Transverse colon (tissue), 4 donors: ENCODE measurements around the gene HS3ST4. TPM values are rescaled to one million over a fixed set of nuclear protein-coding genes. Genes with fewer than 3 reads are reported as not detected.

Experiments used
- DNase-seq: peaks from one replicate; pipeline ENCODE4 v3.0.0-alpha.2; 2019
- H3K27ac ChIP-seq, 4 donors: fragments of 200-600 bp; sonication (generic); 2 replicates each; pipeline ENCODE4 v1.5.1; 2016 to 2018; ENCODE audit warnings: inconsistent platforms in 4 of 4
- H3K27me3 ChIP-seq: fragments of 200-600 bp; sonication (generic); 2 replicates; pipeline ENCODE4 v1.5.1; 2017; ENCODE audit warnings: inconsistent platforms
- H3K36me3 ChIP-seq, 4 donors: fragments of 200-600 bp; sonication (generic); 2 replicates each; pipeline ENCODE4 v1.5.1; 2017 to 2019; ENCODE audit warnings: inconsistent platforms in 4 of 4
- H3K4me1 ChIP-seq, 4 donors: fragments of 200-600 bp; sonication (generic); 2 replicates each; pipeline ENCODE4 v1.5.1; 2017 to 2020; ENCODE audit warnings: inconsistent platforms in 4 of 4
- H3K4me3 ChIP-seq, 4 donors: fragments of 200-600 bp; sonication (generic); 1 replicate in 1 of 4; 2 replicates in 3 of 4; pipeline versions ENCODE4 v1.5.1 to v1.6.1; 2017 to 2019; ENCODE audit warnings: inconsistent platforms in 4 of 4
- H3K9me3 ChIP-seq, 2 donors: fragments of 200-600 bp; sonication (generic); 2 replicates each; pipeline ENCODE4 v1.5.1; 2017 to 2019; ENCODE audit warnings: inconsistent platforms in 2 of 2
- EP300 ChIP-seq: sonication (generic); formaldehyde crosslinking; IDR thresholded peaks from one replicate; pipeline ENCODE4 v1.6.1; 2017; ENCODE audit warnings: antibody characterized with exemption, low read depth
- POLR2A ChIP-seq: fragments of 450-650 bp; IDR thresholded peaks from one replicate; pipeline ENCODE4 v1.6.1; 2016; ENCODE audit warnings: antibody characterized with exemption, mild to moderate bottlenecking, moderate library complexity
- POLR2AphosphoS5 ChIP-seq, 3 donors: sonication (generic); formaldehyde crosslinking; IDR thresholded peaks; one replicate each; pipeline ENCODE4 v1.6.1; 2016; ENCODE audit warnings: antibody characterized with exemption in 3 of 3
- WGBS, 2 donors: methylation state at CpG; one replicate each; pipeline ENCODE4 v1.1.5; 2018; ENCODE audit warnings: low coverage in 1 of 2; 5-methylcytosine and 5-hydroxymethylcytosine counted together
- in situ Hi-C, 4 donors: fragments of 200-750 bp; cut with MboI; loops; one replicate each; pipeline versions ENCODE4 v1.15.0 to v1.15.1; 2017; ENCODE audit warnings: low sequenced_read_pairs in 3 of 4, low pct_ligation_motif_present in 1 of 4, low pct_unique_long_range_greater_than_20kb in 1 of 4
- intact Hi-C: fragments of 100-400 bp; cut with DNase I; formaldehyde crosslinking; loops from one replicate; pipeline ENCODE4 v1.15.1; 2023; ENCODE audit warnings: low total_unique reads
- total RNA-seq, 4 donors: library from RNA; depleted of rRNA; stranded (reverse); fragments of >200 nt; gene quantifications; one replicate each; pipeline ENCODE4 v1.1.0, GENCODE V29; 2016
- TF ChIP-seq, protein P1 (sequence below), 5 experiments: fragments of 200-600 bp in 3 of 5; fragments of 450-650 bp in 2 of 5; sonication (generic) in 3 of 5; IDR thresholded peaks; 1 replicate in 2 of 5; 2 replicates in 3 of 5; pipeline ENCODE4 v1.5.1; 2016 to 2017; ENCODE audit warnings: antibody characterized with exemption in 5 of 5, inconsistent platforms in 3 of 5, mild to moderate bottlenecking in 2 of 5, moderate library complexity in 1 of 5

Gene HS3ST4
- total RNA-seq, 4 donors from 2014 or later = not detected

DNA sequence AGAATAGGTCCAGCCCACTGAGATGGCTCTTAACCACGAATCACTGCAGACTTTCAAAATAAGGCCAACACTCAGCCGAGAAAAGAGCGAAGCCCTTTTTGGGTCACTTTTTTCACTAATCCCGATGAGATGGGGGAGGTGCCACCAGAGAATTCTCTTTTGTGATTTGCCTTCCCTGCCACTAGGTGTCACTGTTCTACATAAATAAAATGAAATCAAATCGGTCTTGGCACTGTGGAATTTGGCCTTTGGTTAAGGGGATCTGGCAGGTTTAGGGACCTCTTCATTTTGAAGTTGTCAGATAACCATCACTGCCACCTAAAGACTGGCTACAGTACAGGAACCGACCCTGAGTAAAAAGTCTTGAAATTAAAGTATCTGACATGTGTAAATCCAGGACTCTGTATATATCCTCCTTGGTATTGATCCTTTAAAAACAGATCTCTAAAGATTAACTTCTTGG, 147.0 kb downstream of the HS3ST4 start:
- Histone ChIP-seq H3K36me3 (no peaks in the 10 kb centered on the region), H3K27me3 (no peaks in the 10 kb centered on the region), H3K9me3 (no peaks in the 10 kb centered on the region), H3K27ac (no peak overlapping the region), H3K4me3 (no peak overlapping the region), H3K4me1 (peaks cover 0 to 6% (median 3%) of the 10 kb centered on the region in 4 donors)
- DNase-seq = peak; percentile 7
- in situ Hi-C loops (loop anchor here in 3 of 4 donors (25.0 kb wide), 1 partner anchor 1274 kb away; no protein-coding TSS in a partner anchor), intact Hi-C loops (no loop called here)
- WGBS, 2 donors = 0 to 3% methylated on average over 1 to 6 of the region's 6 CpGs
- TF ChIP-seq, protein P1, sequence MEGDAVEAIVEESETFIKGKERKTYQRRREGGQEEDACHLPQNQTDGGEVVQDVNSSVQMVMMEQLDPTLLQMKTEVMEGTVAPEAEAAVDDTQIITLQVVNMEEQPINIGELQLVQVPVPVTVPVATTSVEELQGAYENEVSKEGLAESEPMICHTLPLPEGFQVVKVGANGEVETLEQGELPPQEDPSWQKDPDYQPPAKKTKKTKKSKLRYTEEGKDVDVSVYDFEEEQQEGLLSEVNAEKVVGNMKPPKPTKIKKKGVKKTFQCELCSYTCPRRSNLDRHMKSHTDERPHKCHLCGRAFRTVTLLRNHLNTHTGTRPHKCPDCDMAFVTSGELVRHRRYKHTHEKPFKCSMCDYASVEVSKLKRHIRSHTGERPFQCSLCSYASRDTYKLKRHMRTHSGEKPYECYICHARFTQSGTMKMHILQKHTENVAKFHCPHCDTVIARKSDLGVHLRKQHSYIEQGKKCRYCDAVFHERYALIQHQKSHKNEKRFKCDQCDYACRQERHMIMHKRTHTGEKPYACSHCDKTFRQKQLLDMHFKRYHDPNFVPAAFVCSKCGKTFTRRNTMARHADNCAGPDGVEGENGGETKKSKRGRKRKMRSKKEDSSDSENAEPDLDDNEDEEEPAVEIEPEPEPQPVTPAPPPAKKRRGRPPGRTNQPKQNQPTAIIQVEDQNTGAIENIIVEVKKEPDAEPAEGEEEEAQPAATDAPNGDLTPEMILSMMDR (IDR thresholded peaks at IDR 0.05) = peak; percentile 68 to 75 (median 73)
- TF ChIP-seq POLR2A = no peak
- TF ChIP-seq POLR2AphosphoS5 (IDR thresholded peaks at IDR 0.05) = no peak
- TF ChIP-seq EP300 = no peak

DNA sequence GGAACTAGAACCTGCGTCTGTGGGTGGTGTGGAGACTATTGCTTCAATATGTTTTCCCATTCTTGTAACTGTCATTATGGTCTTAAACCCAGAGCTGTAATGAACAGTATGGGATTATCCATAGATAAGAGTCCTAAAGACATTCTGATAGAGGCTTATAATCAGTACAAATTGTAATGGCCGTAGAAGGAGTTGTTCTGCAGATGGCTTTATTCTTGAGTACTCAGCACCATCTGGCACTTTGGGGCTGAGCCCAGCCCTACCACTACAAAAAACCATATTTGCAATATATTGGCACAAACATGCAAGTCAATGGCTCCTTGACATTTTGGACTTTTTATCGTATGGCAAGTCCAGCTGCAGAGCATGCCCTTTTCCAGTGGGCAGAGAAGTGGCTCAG, 150.0 kb downstream of the HS3ST4 start:
- intact Hi-C loops = no loop called here
- no peak overlapping the region for H3K27ac ChIP-seq
- no peak overlapping the region for H3K4me3 ChIP-seq
- WGBS, 2 donors = 65 to 72% methylated on average over 3 of the region's 3 CpGs
- peaks cover 0 to 6% (median 3%) of the 10 kb centered on the region in 4 donors for H3K4me1 ChIP-seq
- TF ChIP-seq POLR2AphosphoS5 (IDR thresholded peaks at IDR 0.05) (no peak), EP300 (no peak), POLR2A (no peak)
- TF ChIP-seq, protein P1 (IDR thresholded peaks at IDR 0.05) = no peak
- H3K27me3 ChIP-seq = no peaks in the 10 kb centered on the region
- DNase-seq = no peak
- no peaks in the 10 kb centered on the region for H3K36me3 ChIP-seq
- no peaks in the 10 kb centered on the region for H3K9me3 ChIP-seq
- in situ Hi-C loops = loop anchor here in 3 of 4 donors (25.0 kb wide), 1 partner anchor 1271 kb away; no protein-coding TSS in a partner anchor

DNA sequence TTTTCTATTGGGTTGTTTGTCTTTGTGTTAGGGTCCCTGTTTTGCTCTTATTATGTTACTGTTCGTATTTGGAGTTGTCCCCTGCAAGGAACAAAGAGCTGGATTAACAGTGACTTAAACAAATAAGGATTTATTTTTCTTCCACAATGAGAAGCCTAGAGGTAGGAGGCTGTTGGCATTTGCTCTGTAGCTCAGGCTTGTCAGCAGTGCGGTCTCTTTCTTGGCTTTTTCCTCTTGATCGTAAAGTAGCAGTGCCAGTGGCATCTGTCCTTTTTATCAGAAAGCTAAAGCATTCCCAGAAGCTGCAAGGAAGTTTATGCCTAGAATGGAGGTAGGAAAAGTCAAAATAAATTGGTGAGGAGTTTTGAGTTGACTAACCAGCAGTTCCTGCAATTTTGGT, 154.1 kb downstream of the HS3ST4 start:
- no peaks in the 10 kb centered on the region for H3K36me3 ChIP-seq
- in situ Hi-C loops = loop anchor here in 3 of 4 donors (25.0 kb wide), 1 partner anchor 1266 kb away; no protein-coding TSS in a partner anchor
- no peaks in the 10 kb centered on the region for H3K27me3 ChIP-seq
- intact Hi-C loops = no loop called here
- H3K9me3 ChIP-seq = no peaks in the 10 kb centered on the region
- H3K4me1 ChIP-seq = no peaks in the 10 kb centered on the region
- no peak for DNase-seq
- H3K4me3 ChIP-seq = no peak overlapping the region
- no peak overlapping the region for H3K27ac ChIP-seq
- 55% methylated on average over 3 of the region's 3 CpGs; no CpG with 5 or more reads in 1 of the 2 donors for WGBS, 2 donors
- no peak for TF ChIP-seq POLR2AphosphoS5 (IDR thresholded peaks at IDR 0.05)
- TF ChIP-seq, protein P1 (IDR thresholded peaks at IDR 0.05) = no peak
- TF ChIP-seq POLR2A = no peak
- TF ChIP-seq EP300 = no peak

DNA sequence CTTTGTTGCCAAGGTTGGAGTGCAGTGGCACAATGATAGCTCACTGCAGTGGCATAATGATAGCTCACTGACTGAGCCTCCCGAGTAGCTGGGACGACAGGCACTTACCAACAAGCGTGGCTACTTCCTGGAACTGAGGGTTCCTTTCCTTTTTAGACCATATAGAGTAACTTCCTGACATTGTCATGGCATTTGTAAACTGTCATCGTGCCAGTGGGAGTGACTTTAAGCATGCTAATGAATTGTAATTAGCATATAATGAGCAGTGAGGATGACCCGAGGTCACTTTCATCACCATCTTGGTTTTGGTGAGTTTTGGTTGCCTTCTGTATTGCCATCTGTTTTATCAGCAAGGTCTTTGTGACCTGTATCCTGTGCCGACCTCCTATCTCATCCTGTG, 162.4 kb downstream of the HS3ST4 start:
- TF ChIP-seq POLR2AphosphoS5 (IDR thresholded peaks at IDR 0.05) (no peak), POLR2A (no peak), EP300 (no peak)
- TF ChIP-seq, protein P1 (IDR thresholded peaks at IDR 0.05) = no peak
- no peaks in the 10 kb centered on the region for H3K9me3 ChIP-seq
- no peaks in the 10 kb centered on the region for H3K4me1 ChIP-seq
- no peaks in the 10 kb centered on the region for H3K36me3 ChIP-seq
- in situ Hi-C loops = no loop called here
- no peak overlapping the region for H3K4me3 ChIP-seq
- 36 to 60% methylated on average over 1 to 6 of the region's 6 CpGs for WGBS, 2 donors
- intact Hi-C loops = no loop called here
- no peak overlapping the region for H3K27ac ChIP-seq
- no peak for DNase-seq
- H3K27me3 ChIP-seq = peaks cover 13% of the 10 kb centered on the region
